Gastroesophageal sphincter (tissue), 3 donors: ENCODE measurements around the gene AMELX.

Experiments used
- EP300 ChIP-seq: sonication (generic); formaldehyde crosslinking; IDR thresholded peaks from one replicate; pipeline ENCODE4 v1.6.1; 2017; ENCODE audit warnings: antibody characterized with exemption, mild to moderate bottlenecking
- POLR2A ChIP-seq, 2 donors: fragments of 450-650 bp; IDR thresholded peaks; one replicate each; pipeline ENCODE4 v1.6.1; 2017; ENCODE audit warnings: antibody characterized with exemption in 2 of 2, mild to moderate bottlenecking in 2 of 2, moderate library complexity in 1 of 2
- POLR2AphosphoS5 ChIP-seq: sonication (generic); formaldehyde crosslinking; IDR thresholded peaks from one replicate; pipeline ENCODE4 v1.6.1; 2017; ENCODE audit warnings: antibody characterized with exemption
- TF ChIP-seq, protein P1 (sequence below), 4 experiments: fragments of 200-600 bp in 2 of 4; fragments of 450-650 bp in 2 of 4; sonication (generic) in 1 of 4; IDR thresholded peaks; one replicate each; pipeline ENCODE4 v1.5.1; 2017 to 2019; ENCODE audit warnings: antibody characterized with exemption in 4 of 4, mild to moderate bottlenecking in 2 of 4, moderate library complexity in 2 of 4

DNA sequence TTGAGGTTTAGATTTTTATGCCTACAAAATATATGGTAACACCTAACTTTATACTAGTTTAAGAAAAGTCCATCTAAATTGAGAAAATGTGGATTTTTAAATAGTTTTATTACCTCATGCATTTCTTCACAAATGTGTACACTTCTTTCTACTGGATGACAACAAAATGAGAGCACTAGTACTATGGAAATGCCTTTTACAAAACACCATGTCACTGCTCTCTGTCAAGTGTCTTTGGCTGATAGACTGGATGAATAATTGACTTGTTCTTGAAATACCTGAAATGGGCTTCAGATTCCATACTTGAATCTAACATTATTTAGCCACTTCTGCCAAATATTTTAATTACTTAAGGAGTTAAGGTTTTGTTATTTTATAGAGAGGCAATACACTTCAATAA lies 49.5 kb downstream of the AMELX start:
- TF ChIP-seq, protein P1, sequence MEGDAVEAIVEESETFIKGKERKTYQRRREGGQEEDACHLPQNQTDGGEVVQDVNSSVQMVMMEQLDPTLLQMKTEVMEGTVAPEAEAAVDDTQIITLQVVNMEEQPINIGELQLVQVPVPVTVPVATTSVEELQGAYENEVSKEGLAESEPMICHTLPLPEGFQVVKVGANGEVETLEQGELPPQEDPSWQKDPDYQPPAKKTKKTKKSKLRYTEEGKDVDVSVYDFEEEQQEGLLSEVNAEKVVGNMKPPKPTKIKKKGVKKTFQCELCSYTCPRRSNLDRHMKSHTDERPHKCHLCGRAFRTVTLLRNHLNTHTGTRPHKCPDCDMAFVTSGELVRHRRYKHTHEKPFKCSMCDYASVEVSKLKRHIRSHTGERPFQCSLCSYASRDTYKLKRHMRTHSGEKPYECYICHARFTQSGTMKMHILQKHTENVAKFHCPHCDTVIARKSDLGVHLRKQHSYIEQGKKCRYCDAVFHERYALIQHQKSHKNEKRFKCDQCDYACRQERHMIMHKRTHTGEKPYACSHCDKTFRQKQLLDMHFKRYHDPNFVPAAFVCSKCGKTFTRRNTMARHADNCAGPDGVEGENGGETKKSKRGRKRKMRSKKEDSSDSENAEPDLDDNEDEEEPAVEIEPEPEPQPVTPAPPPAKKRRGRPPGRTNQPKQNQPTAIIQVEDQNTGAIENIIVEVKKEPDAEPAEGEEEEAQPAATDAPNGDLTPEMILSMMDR (IDR thresholded peaks at IDR 0.05) = no peak
- no peak for TF ChIP-seq POLR2A (IDR thresholded peaks at IDR 0.05)
- no peak for TF ChIP-seq EP300
- TF ChIP-seq POLR2AphosphoS5 = no peak
